Astrocyte (in vitro differentiated cells and primary cell): ENCODE data around the gene ANKRD28. TPM values are rescaled to one million over a fixed set of nuclear protein-coding genes. Genes with fewer than 3 reads are reported as not detected.
A peak's percentile ranks its signal among the peaks of the same experiment; 100 is the strongest.

Source experiments
- DNase-seq: peaks from one replicate; pipeline ENCODE4 v3.0.0-alpha.2; 2010; ENCODE audit warnings: low read depth
- FAIRE-seq: peaks from 2 replicates; lab custom pipeline; 2011; peaks lifted over from hg19 to GRCh38; lab: Jason Lieb, UNC
- H2AFZ ChIP-seq: 2 replicates; pipeline ENCODE4 v1.6.0; 2012; ENCODE audit warnings: low read depth, low read length, inconsistent platforms
- H3K27ac ChIP-seq: 2 replicates; pipeline ENCODE4 v1.5.1; 2011; ENCODE audit warnings: low read depth, low read length, inconsistent platforms
- H3K27me3 ChIP-seq: 2 replicates; pipeline ENCODE4 v1.6.0; 2011; ENCODE audit warnings: low read length, inconsistent platforms; ENCODE audit not compliant: insufficient read depth
- H3K36me3 ChIP-seq: 2 replicates; pipeline ENCODE4 v1.5.1; 2011; ENCODE audit warnings: low read length, inconsistent platforms; ENCODE audit not compliant: insufficient read depth
- H3K4me1 ChIP-seq: 2 replicates; pipeline ENCODE4 v1.5.1; 2011; ENCODE audit warnings: low read length, inconsistent platforms; ENCODE audit not compliant: insufficient read depth
- H3K4me2 ChIP-seq: 2 replicates; pipeline ENCODE4 v1.6.0; 2012; ENCODE audit warnings: low read length, inconsistent platforms
- H3K4me3 ChIP-seq: 2 replicates; pipeline ENCODE4 v1.5.1; 2011; ENCODE audit warnings: low read depth, mild to moderate bottlenecking, low read length, inconsistent platforms; ENCODE audit not compliant: insufficient read depth
- H3K79me2 ChIP-seq: 2 replicates; pipeline ENCODE4 v1.6.0; 2012; ENCODE audit warnings: mild to moderate bottlenecking, low read length, inconsistent platforms; ENCODE audit not compliant: insufficient read depth
- H3K9ac ChIP-seq: 2 replicates; pipeline ENCODE4 v1.6.0; 2012; ENCODE audit warnings: mild to moderate bottlenecking, low read length, inconsistent platforms
- H3K9me3 ChIP-seq: 2 replicates; pipeline ENCODE4 v1.5.1; 2012; ENCODE audit warnings: low read depth, mild to moderate bottlenecking, low read length, inconsistent platforms; ENCODE audit not compliant: insufficient read depth
- H4K20me1 ChIP-seq: 2 replicates; pipeline ENCODE4 v1.6.0; 2012; ENCODE audit warnings: low read length, inconsistent platforms; ENCODE audit not compliant: insufficient read depth
- H3K27ac Mint-ChIP-seq: one replicate; pipeline ENCODE4 v1.8.0; 2021; ENCODE audit warnings: mild to moderate bottlenecking, mixed read lengths; ENCODE audit not compliant: unreplicated experiment
- H3K27me3 Mint-ChIP-seq: one replicate; pipeline ENCODE4 v1.8.0; 2021; ENCODE audit warnings: low read depth, mixed read lengths; ENCODE audit not compliant: unreplicated experiment
- H3K36me3 Mint-ChIP-seq: one replicate; pipeline ENCODE4 v1.8.0; 2021; ENCODE audit warnings: low read depth, mixed read lengths; ENCODE audit not compliant: unreplicated experiment
- H3K4me1 Mint-ChIP-seq: one replicate; pipeline ENCODE4 v1.8.0; 2021; ENCODE audit warnings: low read depth, mixed read lengths; ENCODE audit not compliant: unreplicated experiment
- H3K4me3 Mint-ChIP-seq: one replicate; pipeline ENCODE4 v1.8.0; 2021; ENCODE audit warnings: mild to moderate bottlenecking, moderate library complexity, mixed read lengths; ENCODE audit not compliant: unreplicated experiment
- H3K9me3 Mint-ChIP-seq: one replicate; pipeline ENCODE4 v1.8.0; 2021; ENCODE audit warnings: mild to moderate bottlenecking, mixed read lengths; ENCODE audit not compliant: unreplicated experiment
- EZH2 ChIP-seq: IDR thresholded peaks from 2 replicates; pipeline ENCODE4 v1.6.1; 2012; ENCODE audit warnings: mild to moderate bottlenecking, low read length, inconsistent platforms; ENCODE audit not compliant: insufficient read depth
- total RNA-seq: library from RNA; stranded (reverse); gene quantifications from 2 replicates; pipeline ENCODE4 v1.2.1, GENCODE V29; 2021
- TF ChIP-seq, protein P1 (sequence below): IDR thresholded peaks from 2 replicates; pipeline ENCODE4 v1.5.1; 2011; ENCODE audit warnings: low read depth, mild to moderate bottlenecking, inconsistent platforms, low read length, moderate library complexity; ENCODE audit not compliant: insufficient read depth

ANKRD28 gene
- total RNA-seq, 1 donor from 2014 or later, result 61.3 TPM

DNA sequence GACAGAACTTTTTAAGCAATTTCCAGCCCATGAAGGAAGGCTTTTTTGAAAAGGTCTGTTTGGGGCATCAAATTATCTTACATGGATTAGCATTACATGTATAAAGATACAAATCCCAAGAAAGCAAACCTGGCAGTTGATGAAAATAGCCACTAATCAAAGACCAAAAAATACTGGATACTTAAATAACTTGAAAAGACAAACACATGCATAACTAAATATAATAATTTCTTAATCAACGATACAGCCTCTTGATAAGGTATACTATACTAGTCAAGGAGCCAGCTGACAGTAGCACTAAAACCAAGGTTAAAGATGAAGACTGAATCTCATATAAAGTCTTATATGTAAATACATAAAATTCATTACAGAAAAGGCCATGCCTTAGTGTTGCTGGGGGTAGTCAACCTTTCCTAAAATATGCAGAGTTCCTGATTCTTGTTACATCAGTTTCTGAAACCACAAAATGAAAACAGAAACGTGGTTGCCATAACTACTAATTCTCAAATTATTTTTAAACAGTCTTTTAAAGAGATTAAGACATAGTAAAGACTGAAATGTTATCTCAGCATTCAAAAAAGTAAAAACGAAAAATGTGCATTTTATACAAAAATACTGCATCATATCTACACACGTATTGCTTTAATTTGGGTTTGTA lies 2.0 kb downstream of the ANKRD28 start:
- Mint-ChIP-seq H3K9me3 (no peaks in the 10 kb centered on the region), H3K4me1 (peaks cover 16% of the 10 kb centered on the region), H3K27ac (peak overlapping the region; percentile 92), H3K36me3 (peaks cover 6% of the 10 kb centered on the region), H3K4me3 (peak overlapping the region; percentile 95), H3K27me3 (no peaks in the 10 kb centered on the region)
- Histone ChIP-seq H3K36me3 (peaks cover 12% of the 10 kb centered on the region), H3K9me3 (no peaks in the 10 kb centered on the region), H4K20me1 (peaks cover 6% of the 10 kb centered on the region), H2AFZ (no peak overlapping the region), H3K79me2 (peaks cover 85% of the 10 kb centered on the region), H3K4me3 (peak overlapping the region; percentile 84), H3K4me2 (peak overlapping the region; percentile 89), H3K4me1 (peaks cover 23% of the 10 kb centered on the region), H3K9ac (peak overlapping the region; percentile 94), H3K27ac (peak overlapping the region; percentile 99), H3K27me3 (no peaks in the 10 kb centered on the region)
- DNase-seq (peak; percentile 68), FAIRE-seq (no peak)
- TF ChIP-seq EZH2, result no peak
- TF ChIP-seq, protein P1, sequence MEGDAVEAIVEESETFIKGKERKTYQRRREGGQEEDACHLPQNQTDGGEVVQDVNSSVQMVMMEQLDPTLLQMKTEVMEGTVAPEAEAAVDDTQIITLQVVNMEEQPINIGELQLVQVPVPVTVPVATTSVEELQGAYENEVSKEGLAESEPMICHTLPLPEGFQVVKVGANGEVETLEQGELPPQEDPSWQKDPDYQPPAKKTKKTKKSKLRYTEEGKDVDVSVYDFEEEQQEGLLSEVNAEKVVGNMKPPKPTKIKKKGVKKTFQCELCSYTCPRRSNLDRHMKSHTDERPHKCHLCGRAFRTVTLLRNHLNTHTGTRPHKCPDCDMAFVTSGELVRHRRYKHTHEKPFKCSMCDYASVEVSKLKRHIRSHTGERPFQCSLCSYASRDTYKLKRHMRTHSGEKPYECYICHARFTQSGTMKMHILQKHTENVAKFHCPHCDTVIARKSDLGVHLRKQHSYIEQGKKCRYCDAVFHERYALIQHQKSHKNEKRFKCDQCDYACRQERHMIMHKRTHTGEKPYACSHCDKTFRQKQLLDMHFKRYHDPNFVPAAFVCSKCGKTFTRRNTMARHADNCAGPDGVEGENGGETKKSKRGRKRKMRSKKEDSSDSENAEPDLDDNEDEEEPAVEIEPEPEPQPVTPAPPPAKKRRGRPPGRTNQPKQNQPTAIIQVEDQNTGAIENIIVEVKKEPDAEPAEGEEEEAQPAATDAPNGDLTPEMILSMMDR, result no peak

GRCh38 chr3:15794842-15795650 lies 2.7 kb downstream of the ANKRD28 start:
- H3K4me3 Mint-ChIP-seq, result peak overlapping the region; percentile 95
- H3K79me2 ChIP-seq, result peaks cover 87% of the 10 kb centered on the region
- no peaks in the 10 kb centered on the region for H3K27me3 ChIP-seq
- H2AFZ ChIP-seq, result no peak overlapping the region
- H3K9me3 ChIP-seq, result no peaks in the 10 kb centered on the region
- peaks cover 12% of the 10 kb centered on the region for H3K36me3 ChIP-seq
- H3K4me1 Mint-ChIP-seq, result peaks cover 12% of the 10 kb centered on the region
- peaks cover 17% of the 10 kb centered on the region for H3K4me1 ChIP-seq
- H3K27me3 Mint-ChIP-seq, result no peaks in the 10 kb centered on the region
- H3K36me3 Mint-ChIP-seq, result peaks cover 8% of the 10 kb centered on the region
- TF ChIP-seq, protein P1, result peak; percentile 22
- no peak for TF ChIP-seq EZH2
- peaks cover 7% of the 10 kb centered on the region for H4K20me1 ChIP-seq
- DNase-seq (no peak), FAIRE-seq (peak; percentile 91)
- peak overlapping the region; percentile 84 for H3K4me3 ChIP-seq
- H3K9ac ChIP-seq, result peak overlapping the region; percentile 94
- H3K27ac ChIP-seq, result peak overlapping the region; percentile 99
- no peaks in the 10 kb centered on the region for H3K9me3 Mint-ChIP-seq
- peak overlapping the region; percentile 92 for H3K27ac Mint-ChIP-seq
- peak overlapping the region; percentile 89 for H3K4me2 ChIP-seq
